ENCODE data around the gene GSTT2.

The GSTT2 gene

GRCh38 chr22:24021304-24021703, 41.4 kb downstream of the GSTT2 start:
- Histone ChIP-seq H3K4me3 (no peak overlapping the region), H3K4me1 (no peaks in the 10 kb centered on the region), H3K9me3 (peaks cover 0 to 7% (median 0%) of the 10 kb centered on the region in 3 donors), H3K27ac (no peak overlapping the region), H3K27me3 (no peaks in the 10 kb centered on the region), H3K36me3 (peaks cover 0 to 9% (median 0%) of the 10 kb centered on the region in 3 donors)
- DNase-seq: no peak
- intact Hi-C loops (cut with DNase I; ENCODE audit: low total_unique reads): no loop called here
- TF ChIP-seq, protein P1, sequence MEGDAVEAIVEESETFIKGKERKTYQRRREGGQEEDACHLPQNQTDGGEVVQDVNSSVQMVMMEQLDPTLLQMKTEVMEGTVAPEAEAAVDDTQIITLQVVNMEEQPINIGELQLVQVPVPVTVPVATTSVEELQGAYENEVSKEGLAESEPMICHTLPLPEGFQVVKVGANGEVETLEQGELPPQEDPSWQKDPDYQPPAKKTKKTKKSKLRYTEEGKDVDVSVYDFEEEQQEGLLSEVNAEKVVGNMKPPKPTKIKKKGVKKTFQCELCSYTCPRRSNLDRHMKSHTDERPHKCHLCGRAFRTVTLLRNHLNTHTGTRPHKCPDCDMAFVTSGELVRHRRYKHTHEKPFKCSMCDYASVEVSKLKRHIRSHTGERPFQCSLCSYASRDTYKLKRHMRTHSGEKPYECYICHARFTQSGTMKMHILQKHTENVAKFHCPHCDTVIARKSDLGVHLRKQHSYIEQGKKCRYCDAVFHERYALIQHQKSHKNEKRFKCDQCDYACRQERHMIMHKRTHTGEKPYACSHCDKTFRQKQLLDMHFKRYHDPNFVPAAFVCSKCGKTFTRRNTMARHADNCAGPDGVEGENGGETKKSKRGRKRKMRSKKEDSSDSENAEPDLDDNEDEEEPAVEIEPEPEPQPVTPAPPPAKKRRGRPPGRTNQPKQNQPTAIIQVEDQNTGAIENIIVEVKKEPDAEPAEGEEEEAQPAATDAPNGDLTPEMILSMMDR (IDR thresholded peaks at IDR 0.05): no peak

DNA sequence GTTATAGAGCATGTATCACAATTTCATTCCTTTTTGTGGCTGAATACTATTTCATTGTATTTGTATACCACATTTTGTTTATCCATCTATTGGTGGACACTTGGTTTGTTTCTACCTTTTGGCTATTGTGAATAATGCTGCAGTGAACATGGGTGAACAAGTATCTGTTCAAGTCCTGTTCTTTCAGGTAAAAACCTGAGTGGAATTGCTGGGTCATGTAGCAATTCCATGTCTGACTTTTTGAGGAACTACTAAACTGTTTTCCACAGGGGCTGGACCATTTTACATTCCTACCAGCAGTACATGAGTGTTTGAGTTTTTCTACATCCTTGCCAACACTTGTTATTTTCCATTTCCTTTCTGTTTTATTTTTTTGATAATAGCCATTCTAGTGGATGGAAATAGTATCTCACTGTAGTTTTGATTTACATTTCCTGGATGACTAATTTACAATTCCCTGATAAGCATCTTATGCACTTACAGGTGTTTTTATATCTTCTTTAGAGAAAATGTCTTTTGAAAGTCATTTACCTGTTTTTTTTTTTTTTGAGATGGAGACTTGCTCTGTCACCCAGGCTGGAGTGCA, 43.4 kb downstream of the GSTT2 start:
- Histone ChIP-seq H3K27me3 (no peaks in the 10 kb centered on the region), H3K9me3 (peaks cover 0 to 7% (median 0%) of the 10 kb centered on the region in 3 donors), H3K4me1 (no peaks in the 10 kb centered on the region), H3K4me3 (no peak overlapping the region), H3K36me3 (peaks cover 0 to 9% (median 0%) of the 10 kb centered on the region in 3 donors), H3K27ac (no peak overlapping the region)
- no peak for DNase-seq
- TF ChIP-seq, protein P1 (IDR thresholded peaks at IDR 0.05): no peak
- intact Hi-C loops (cut with DNase I; ENCODE audit: low total_unique reads): no loop called here

DNA sequence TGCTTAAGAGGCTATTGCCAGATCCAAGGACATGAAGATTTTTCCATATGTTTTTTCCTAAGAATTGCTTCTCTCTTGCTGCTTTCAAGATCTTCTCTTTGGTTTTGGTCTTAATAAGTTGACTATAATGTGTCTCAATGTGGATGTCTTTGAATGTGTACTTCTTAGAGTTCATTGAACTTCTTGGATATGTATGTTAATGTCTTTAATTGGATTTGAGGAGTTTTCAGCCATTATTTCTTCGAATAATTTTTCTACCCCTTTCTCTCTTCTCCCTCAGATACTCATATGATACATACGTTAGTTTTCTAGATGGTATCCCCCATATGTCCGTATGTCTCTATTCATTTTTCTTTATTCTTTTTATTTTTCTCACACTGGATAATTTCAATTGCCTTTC, 44.4 kb downstream of the GSTT2 start:
- peaks cover 0 to 9% (median 0%) of the 10 kb centered on the region in 3 donors for H3K36me3 ChIP-seq
- H3K4me3 ChIP-seq: no peak overlapping the region
- no peak overlapping the region for H3K27ac ChIP-seq
- TF ChIP-seq, protein P1 (IDR thresholded peaks at IDR 0.05): no peak
- no peak for DNase-seq
- H3K27me3 ChIP-seq: no peaks in the 10 kb centered on the region
- peaks cover 0 to 7% (median 0%) of the 10 kb centered on the region in 3 donors for H3K9me3 ChIP-seq
- no peaks in the 10 kb centered on the region for H3K4me1 ChIP-seq
- intact Hi-C loops (cut with DNase I; ENCODE audit: low total_unique reads): no loop called here

- intact Hi-C loops (cut with DNase I; ENCODE audit: low total_unique reads): no loop called here
- H3K27ac ChIP-seq: no peak overlapping the region
- TF ChIP-seq, protein P1 (IDR thresholded peaks at IDR 0.05): no peak
Measured at GRCh38 chr22:24025475-24025874, 45.5 kb downstream of the GSTT2 start.

DNA sequence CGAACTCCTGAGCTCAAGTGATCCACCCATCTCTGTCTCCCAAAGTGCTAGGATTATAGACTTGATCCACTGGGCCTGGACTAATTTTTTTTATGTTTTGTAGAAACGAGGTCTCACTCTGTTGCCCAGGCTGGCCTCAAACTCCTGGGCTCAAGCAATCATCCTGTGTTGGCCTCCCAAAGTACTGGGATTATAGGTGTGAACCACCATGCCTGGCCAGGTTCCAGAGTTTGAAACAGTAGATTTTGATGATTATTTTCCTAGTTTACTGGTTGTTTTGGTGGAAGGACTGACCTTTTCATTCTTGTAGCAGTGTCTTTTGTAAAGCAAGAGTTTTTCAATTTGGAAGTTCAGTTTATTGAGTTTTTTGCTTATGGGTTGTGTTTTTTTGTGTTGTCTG, 46.1 kb downstream of the GSTT2 start:
- H3K9me3 ChIP-seq: peaks cover 0 to 7% (median 0%) of the 10 kb centered on the region in 3 donors
- H3K36me3 ChIP-seq: peaks cover 0 to 9% (median 0%) of the 10 kb centered on the region in 3 donors
- H3K27ac ChIP-seq: no peak overlapping the region
- no peak for DNase-seq
- no peak overlapping the region for H3K4me3 ChIP-seq
- no peaks in the 10 kb centered on the region for H3K27me3 ChIP-seq
- TF ChIP-seq, protein P1 (IDR thresholded peaks at IDR 0.05): no peak
- no peaks in the 10 kb centered on the region for H3K4me1 ChIP-seq
- intact Hi-C loops (cut with DNase I; ENCODE audit: low total_unique reads): no loop called here

More at GRCh38 chr22:24025475-24025874, 45.5 kb downstream of the GSTT2 start:
- Histone ChIP-seq H3K4me1 (no peaks in the 10 kb centered on the region), H3K27me3 (no peaks in the 10 kb centered on the region), H3K9me3 (peaks cover 0 to 7% (median 0%) of the 10 kb centered on the region in 3 donors), H3K36me3 (peaks cover 0 to 9% (median 0%) of the 10 kb centered on the region in 3 donors), H3K4me3 (no peak overlapping the region)
- no peak for DNase-seq
